Measurements from ENCODE around the gene GRN. TPM values are rescaled to one million over a fixed set of nuclear protein-coding genes. Genes with fewer than 3 reads are reported as not detected.
A peak's percentile ranks its signal among the peaks of the same experiment; 100 is the strongest.

Gene GRN
- total and polyA plus RNA-seq, 2 of the 13 experiments (the other 11 are each of a cell fraction or from before 2014, with no cell fraction given), result 86.6 to 143 TPM

DNA sequence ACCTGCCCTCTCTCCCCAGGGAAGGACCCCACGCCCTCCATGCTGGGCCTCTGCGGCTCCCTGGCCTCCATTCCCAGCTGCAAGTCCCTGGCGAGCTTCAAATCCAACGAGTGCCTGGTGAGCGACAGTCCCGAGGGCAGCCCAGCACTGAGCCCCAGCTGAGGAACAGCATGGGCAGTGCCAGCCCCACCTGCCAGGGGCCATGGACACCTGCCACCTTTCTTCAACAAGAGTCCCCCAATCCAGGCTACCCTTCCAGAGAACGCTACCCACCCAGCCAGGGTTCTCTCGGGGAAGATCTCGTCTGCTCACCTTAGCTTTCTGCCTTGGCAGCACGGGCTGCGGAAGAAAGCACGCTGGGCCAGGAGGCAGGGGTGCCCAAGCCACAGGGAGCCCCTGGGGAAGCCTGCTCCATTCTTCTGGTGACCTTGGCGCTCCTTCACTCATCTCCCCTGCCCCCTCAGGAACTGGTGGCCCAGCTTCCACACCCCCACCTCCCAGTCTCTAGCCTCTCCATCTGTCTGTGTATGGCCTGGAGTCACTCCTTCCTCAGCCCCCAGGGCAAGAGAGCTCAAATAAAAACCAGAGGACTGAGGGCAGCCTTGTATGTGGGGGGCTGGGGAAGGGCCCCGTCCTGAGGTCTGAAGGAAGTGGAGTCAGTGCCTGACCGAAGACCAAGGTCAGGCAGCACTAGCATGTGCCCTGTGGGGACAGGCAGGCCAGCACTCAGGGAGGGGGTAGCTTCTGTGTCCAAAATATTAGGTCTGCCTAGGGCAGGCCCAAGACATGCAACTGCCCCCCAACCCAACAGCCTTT lies 26.8 kb upstream of the GRN start (continued):
- TF ChIP-seq, protein P1, sequence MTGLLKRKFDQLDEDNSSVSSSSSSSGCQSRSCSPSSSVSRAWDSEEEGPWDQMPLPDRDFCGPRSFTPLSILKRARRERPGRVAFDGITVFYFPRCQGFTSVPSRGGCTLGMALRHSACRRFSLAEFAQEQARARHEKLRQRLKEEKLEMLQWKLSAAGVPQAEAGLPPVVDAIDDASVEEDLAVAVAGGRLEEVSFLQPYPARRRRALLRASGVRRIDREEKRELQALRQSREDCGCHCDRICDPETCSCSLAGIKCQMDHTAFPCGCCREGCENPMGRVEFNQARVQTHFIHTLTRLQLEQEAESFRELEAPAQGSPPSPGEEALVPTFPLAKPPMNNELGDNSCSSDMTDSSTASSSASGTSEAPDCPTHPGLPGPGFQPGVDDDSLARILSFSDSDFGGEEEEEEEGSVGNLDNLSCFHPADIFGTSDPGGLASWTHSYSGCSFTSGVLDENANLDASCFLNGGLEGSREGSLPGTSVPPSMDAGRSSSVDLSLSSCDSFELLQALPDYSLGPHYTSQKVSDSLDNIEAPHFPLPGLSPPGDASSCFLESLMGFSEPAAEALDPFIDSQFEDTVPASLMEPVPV (CRISPR knock-in tag; IDR thresholded peaks at IDR 0.05), result no peak
- no peak for TF ChIP-seq ZNF776 (CRISPR knock-in tag; IDR thresholded peaks at IDR 0.05)
- no peak for TF ChIP-seq SMARCE1 (IDR thresholded peaks at IDR 0.05; ENCODE audit: borderline replicate concordance)
- TF ChIP-seq ZNF468 (CRISPR knock-in tag; IDR thresholded peaks at IDR 0.05), result no peak
- TF ChIP-seq, protein P2, sequence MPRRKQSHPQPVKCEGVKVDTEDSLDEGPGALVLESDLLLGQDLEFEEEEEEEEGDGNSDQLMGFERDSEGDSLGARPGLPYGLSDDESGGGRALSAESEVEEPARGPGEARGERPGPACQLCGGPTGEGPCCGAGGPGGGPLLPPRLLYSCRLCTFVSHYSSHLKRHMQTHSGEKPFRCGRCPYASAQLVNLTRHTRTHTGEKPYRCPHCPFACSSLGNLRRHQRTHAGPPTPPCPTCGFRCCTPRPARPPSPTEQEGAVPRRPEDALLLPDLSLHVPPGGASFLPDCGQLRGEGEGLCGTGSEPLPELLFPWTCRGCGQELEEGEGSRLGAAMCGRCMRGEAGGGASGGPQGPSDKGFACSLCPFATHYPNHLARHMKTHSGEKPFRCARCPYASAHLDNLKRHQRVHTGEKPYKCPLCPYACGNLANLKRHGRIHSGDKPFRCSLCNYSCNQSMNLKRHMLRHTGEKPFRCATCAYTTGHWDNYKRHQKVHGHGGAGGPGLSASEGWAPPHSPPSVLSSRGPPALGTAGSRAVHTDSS (CRISPR knock-in tag; conservative IDR thresholded peaks at IDR 0.05), result no peak
- no peak for TF ChIP-seq MAZ (IDR thresholded peaks at IDR 0.05; ENCODE audit: borderline replicate concordance, low read depth, low read length)
- TF ChIP-seq MAZ (CRISPR knock-in tag; IDR thresholded peaks at IDR 0.05; ENCODE audit: low read depth), result no peak
- TF ChIP-seq, protein P3, sequence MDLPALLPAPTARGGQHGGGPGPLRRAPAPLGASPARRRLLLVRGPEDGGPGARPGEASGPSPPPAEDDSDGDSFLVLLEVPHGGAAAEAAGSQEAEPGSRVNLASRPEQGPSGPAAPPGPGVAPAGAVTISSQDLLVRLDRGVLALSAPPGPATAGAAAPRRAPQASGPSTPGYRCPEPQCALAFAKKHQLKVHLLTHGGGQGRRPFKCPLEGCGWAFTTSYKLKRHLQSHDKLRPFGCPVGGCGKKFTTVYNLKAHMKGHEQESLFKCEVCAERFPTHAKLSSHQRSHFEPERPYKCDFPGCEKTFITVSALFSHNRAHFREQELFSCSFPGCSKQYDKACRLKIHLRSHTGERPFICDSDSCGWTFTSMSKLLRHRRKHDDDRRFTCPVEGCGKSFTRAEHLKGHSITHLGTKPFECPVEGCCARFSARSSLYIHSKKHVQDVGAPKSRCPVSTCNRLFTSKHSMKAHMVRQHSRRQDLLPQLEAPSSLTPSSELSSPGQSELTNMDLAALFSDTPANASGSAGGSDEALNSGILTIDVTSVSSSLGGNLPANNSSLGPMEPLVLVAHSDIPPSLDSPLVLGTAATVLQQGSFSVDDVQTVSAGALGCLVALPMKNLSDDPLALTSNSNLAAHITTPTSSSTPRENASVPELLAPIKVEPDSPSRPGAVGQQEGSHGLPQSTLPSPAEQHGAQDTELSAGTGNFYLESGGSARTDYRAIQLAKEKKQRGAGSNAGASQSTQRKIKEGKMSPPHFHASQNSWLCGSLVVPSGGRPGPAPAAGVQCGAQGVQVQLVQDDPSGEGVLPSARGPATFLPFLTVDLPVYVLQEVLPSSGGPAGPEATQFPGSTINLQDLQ (CRISPR knock-in tag; IDR thresholded peaks at IDR 0.05), result peak; percentile 48; the same call in 1 of the 2 replicates
- TF ChIP-seq, protein P4, sequence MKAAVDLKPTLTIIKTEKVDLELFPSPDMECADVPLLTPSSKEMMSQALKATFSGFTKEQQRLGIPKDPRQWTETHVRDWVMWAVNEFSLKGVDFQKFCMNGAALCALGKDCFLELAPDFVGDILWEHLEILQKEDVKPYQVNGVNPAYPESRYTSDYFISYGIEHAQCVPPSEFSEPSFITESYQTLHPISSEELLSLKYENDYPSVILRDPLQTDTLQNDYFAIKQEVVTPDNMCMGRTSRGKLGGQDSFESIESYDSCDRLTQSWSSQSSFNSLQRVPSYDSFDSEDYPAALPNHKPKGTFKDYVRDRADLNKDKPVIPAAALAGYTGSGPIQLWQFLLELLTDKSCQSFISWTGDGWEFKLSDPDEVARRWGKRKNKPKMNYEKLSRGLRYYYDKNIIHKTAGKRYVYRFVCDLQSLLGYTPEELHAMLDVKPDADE (CRISPR knock-in tag; IDR thresholded peaks at IDR 0.05), result no peak
- no peak for TF ChIP-seq FOXK2 (IDR thresholded peaks at IDR 0.05)
- TF ChIP-seq ZBTB42 (CRISPR knock-in tag; IDR thresholded peaks at IDR 0.05), result no peak
- TF ChIP-seq MYNN (CRISPR knock-in tag; IDR thresholded peaks at IDR 0.05; ENCODE audit: low read depth), result no peak
- no peak for TF ChIP-seq ZBTB21 (CRISPR knock-in tag; IDR thresholded peaks at IDR 0.05)
- TF ChIP-seq ZNF550 (CRISPR knock-in tag; IDR thresholded peaks at IDR 0.05; ENCODE audit: borderline replicate concordance), result no peak
- no peak for TF ChIP-seq TEAD2 (CRISPR knock-in tag; IDR thresholded peaks at IDR 0.05)
- no peak for TF ChIP-seq FOXA3 (CRISPR knock-in tag; IDR thresholded peaks at IDR 0.05)
- no peak for TF ChIP-seq ZFX (CRISPR knock-in tag; IDR thresholded peaks at IDR 0.05; ENCODE audit: low read depth)
- TF ChIP-seq, protein P5, sequence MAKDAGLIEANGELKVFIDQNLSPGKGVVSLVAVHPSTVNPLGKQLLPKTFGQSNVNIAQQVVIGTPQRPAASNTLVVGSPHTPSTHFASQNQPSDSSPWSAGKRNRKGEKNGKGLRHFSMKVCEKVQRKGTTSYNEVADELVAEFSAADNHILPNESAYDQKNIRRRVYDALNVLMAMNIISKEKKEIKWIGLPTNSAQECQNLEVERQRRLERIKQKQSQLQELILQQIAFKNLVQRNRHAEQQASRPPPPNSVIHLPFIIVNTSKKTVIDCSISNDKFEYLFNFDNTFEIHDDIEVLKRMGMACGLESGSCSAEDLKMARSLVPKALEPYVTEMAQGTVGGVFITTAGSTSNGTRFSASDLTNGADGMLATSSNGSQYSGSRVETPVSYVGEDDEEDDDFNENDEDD (CRISPR knock-in tag; IDR thresholded peaks at IDR 0.05; ENCODE audit: borderline replicate concordance), result no peak
- no peak for TF ChIP-seq KDM1A (CRISPR knock-in tag; IDR thresholded peaks at IDR 0.05)
- TF ChIP-seq NR1H2 (CRISPR knock-in tag; IDR thresholded peaks at IDR 0.05; ENCODE audit: borderline replicate concordance, low read depth), result no peak
- TF ChIP-seq ZNF234 (CRISPR knock-in tag; conservative IDR thresholded peaks at IDR 0.05), result no peak
- TF ChIP-seq ZNF431 (CRISPR knock-in tag; IDR thresholded peaks at IDR 0.05; ENCODE audit: borderline replicate concordance, low read depth), result no peak
